OCI-LY7 (cell line): ENCODE results near the gene MRPS10. TPM values are rescaled to one million over a fixed set of nuclear protein-coding genes. Genes with fewer than 3 reads are reported as not detected.

ENCODE experiments used
- BruUV-seq: library from RNA; stranded (reverse); fragments of 400-500 nt; replicated peaks from 2 replicates; lab custom pipeline; 2021; lab: Mats Ljungman, UMichigan
- CTCF ChIA-PET: fragments of 300-600 bp; sonication (Branson Sonifier 250); formaldehyde crosslinking; loops from one replicate; lab custom pipeline; 2022; ENCODE audit warnings: antibody characterized with exemption; ENCODE audit not compliant: unreplicated experiment; lab: Charles Lee
- POLR2A ChIA-PET: fragments of 300-600 bp; sonication (Branson Sonifier 250); formaldehyde crosslinking; loops from one replicate; lab custom pipeline; 2022; ENCODE audit warnings: antibody characterized with exemption; lab: Charles Lee
- DNase-seq: peaks from one replicate; pipeline ENCODE4 v3.0.0-alpha.2; 2015; ENCODE audit warnings: low spot score
- H2AFZ ChIP-seq: fragments of 200-600 bp; sonication (generic), shearing (Covaris generic); 2 replicates; pipeline ENCODE4 v1.6.1; 2014; ENCODE audit warnings: mild to moderate bottlenecking, antibody characterized with exemption, low read length, moderate library complexity
- H3K27ac ChIP-seq: fragments of 200-600 bp; sonication (generic); 2 replicates; pipeline ENCODE4 v1.5.1; 2014; ENCODE audit warnings: mixed run types, low read depth, mild to moderate bottlenecking, moderate library complexity, low read length, inconsistent platforms; ENCODE audit not compliant: poor library complexity, severe bottlenecking
- H3K36me3 ChIP-seq: fragments of 200-600 bp; sonication (generic); 2 replicates; pipeline ENCODE4 v1.6.1; 2014; ENCODE audit warnings: mild to moderate bottlenecking, antibody characterized with exemption, low read length, moderate library complexity, mixed read lengths; ENCODE audit not compliant: insufficient read depth
- H3K4me1 ChIP-seq: fragments of 200-600 bp; sonication (generic); 2 replicates; pipeline ENCODE4 v1.5.1; 2014; ENCODE audit warnings: mild to moderate bottlenecking, low read length; ENCODE audit not compliant: insufficient read depth, poor library complexity, severe bottlenecking
- H3K4me2 ChIP-seq: fragments of 200-600 bp; sonication (generic); 2 replicates; pipeline ENCODE4 v1.6.1; 2014; ENCODE audit warnings: mild to moderate bottlenecking, low read length
- H3K4me3 ChIP-seq: fragments of 200-600 bp; sonication (generic); 2 replicates; pipeline ENCODE4 v1.5.1; 2014; ENCODE audit warnings: mild to moderate bottlenecking, low read depth, low read length; ENCODE audit not compliant: poor library complexity, severe bottlenecking
- H3K79me2 ChIP-seq: fragments of 200-600 bp; sonication (generic); 2 replicates; pipeline ENCODE4 v1.6.1; 2016; ENCODE audit warnings: low read depth, mild to moderate bottlenecking, low read length, moderate library complexity, mixed read lengths; ENCODE audit not compliant: insufficient read depth
- H3K9me2 ChIP-seq: fragments of 200-600 bp; sonication (generic); 2 replicates; pipeline ENCODE4 v1.6.1; 2016; ENCODE audit warnings: mild to moderate bottlenecking, low read length, mixed read lengths; ENCODE audit not compliant: insufficient read depth
- H3K9me3 ChIP-seq: fragments of 200-600 bp; sonication (generic); 2 replicates; pipeline ENCODE4 v1.6.1; 2014; ENCODE audit warnings: mild to moderate bottlenecking, mixed run types, low read length, mixed read lengths
- H4K20me1 ChIP-seq: fragments of 200-600 bp; sonication (generic); 2 replicates; pipeline ENCODE4 v1.6.1; 2014; ENCODE audit warnings: mild to moderate bottlenecking, antibody characterized with exemption, low read length, moderate library complexity, mixed read lengths; ENCODE audit not compliant: insufficient read depth
- CTCF ChIP-seq: fragments of 200-600 bp; sonication (generic); conservative IDR thresholded peaks from 2 replicates; pipeline ENCODE4 v1.5.1; 2014; ENCODE audit warnings: mild to moderate bottlenecking, antibody characterized with exemption, low read length, moderate library complexity, mixed read lengths
- EZH2phosphoT487 ChIP-seq: fragments of 200-600 bp; sonication (generic); IDR thresholded peaks from 2 replicates; pipeline ENCODE4 v1.6.1; 2018; ENCODE audit warnings: low read depth, borderline replicate concordance, mild to moderate bottlenecking, mixed run types, antibody characterized with exemption, low read length, moderate library complexity, mixed read lengths
- intact Hi-C: fragments of 100-400 bp; cut with micrococcal nuclease; formaldehyde crosslinking; loops from one replicate; pipeline ENCODE4 v1.10.0; 2022; ENCODE audit not compliant: unreplicated experiment
- total RNA-seq, 2 experiments: library from RNA; depleted of rRNA in 1 of 2; stranded (reverse); fragments of >200 nt in 1 of 2; shearing (Covaris generic) in 1 of 2; gene quantifications; 2 replicates each; pipeline ENCODE4 v1.2.3, GENCODE V29; 2014 to 2022

The MRPS10 gene
- total RNA-seq, 2 experiments from 2014 or later, result 25.8 to 45.0 TPM

- DNase-seq, result no peak
- intact Hi-C loops, result no loop called here
- Histone ChIP-seq H2AFZ (no peak overlapping the region), H3K36me3 (no peaks in the 10 kb centered on the region), H4K20me1 (no peaks in the 10 kb centered on the region), H3K9me2 (no peaks in the 10 kb centered on the region), H3K4me2 (no peak overlapping the region), H3K79me2 (no peaks in the 10 kb centered on the region), H3K4me1 (no peaks in the 10 kb centered on the region), H3K4me3 (no peak overlapping the region), H3K9me3 (no peaks in the 10 kb centered on the region), H3K27ac (no peak overlapping the region)
- POLR2A ChIA-PET, result interaction anchor here (0.5 kb wide), 1 partner anchor 40 kb away, joined by 6 read pairs; no protein-coding TSS in a partner anchor
- no peak for TF ChIP-seq EZH2phosphoT487
- TF ChIP-seq CTCF, result no peak
- CTCF ChIA-PET, result no interaction called here
- BruUV-seq, result no TSS peak
Measured at GRCh38 chr6:42179945-42180313, 37.7 kb downstream of the MRPS10 start.

GRCh38 chr6:42179261-42179944 is 38.3 kb downstream of the MRPS10 start:
- H3K4me3 ChIP-seq, result no peak overlapping the region
- no peaks in the 10 kb centered on the region for H3K4me1 ChIP-seq
- no peaks in the 10 kb centered on the region for H4K20me1 ChIP-seq
- ChIA-PET CTCF (no interaction called here), POLR2A (interaction anchor here (0.5 kb wide), 1 partner anchor 40 kb away, joined by 6 read pairs; no protein-coding TSS in a partner anchor)
- intact Hi-C loops, result no loop called here
- BruUV-seq, result no TSS peak
- H3K9me3 ChIP-seq, result no peaks in the 10 kb centered on the region
- H3K27ac ChIP-seq, result no peak overlapping the region
- no peaks in the 10 kb centered on the region for H3K36me3 ChIP-seq
- no peaks in the 10 kb centered on the region for H3K9me2 ChIP-seq
- TF ChIP-seq EZH2phosphoT487, result no peak
- TF ChIP-seq CTCF, result no peak
- no peaks in the 10 kb centered on the region for H3K79me2 ChIP-seq
- no peak overlapping the region for H2AFZ ChIP-seq
- H3K4me2 ChIP-seq, result no peak overlapping the region
- no peak for DNase-seq

- POLR2A ChIA-PET, result interaction anchor here (0.7 kb wide), 1 partner anchor 55 kb away, joined by 3 read pairs; no protein-coding TSS in a partner anchor
- TF ChIP-seq EZH2phosphoT487 (no peak), CTCF (no peak)
- Histone ChIP-seq H3K4me2 (no peak overlapping the region), H3K79me2 (no peaks in the 10 kb centered on the region), H3K27ac (no peak overlapping the region), H3K4me1 (no peaks in the 10 kb centered on the region), H2AFZ (no peak overlapping the region), H3K9me2 (no peaks in the 10 kb centered on the region), H4K20me1 (no peaks in the 10 kb centered on the region), H3K9me3 (no peaks in the 10 kb centered on the region), H3K36me3 (no peaks in the 10 kb centered on the region), H3K4me3 (no peak overlapping the region)
- DNase-seq, result no peak
- no TSS peak for BruUV-seq
- intact Hi-C loops, result no loop called here
- CTCF ChIA-PET, result no interaction called here
Measured at GRCh38 chr6:42177514-42178364, 39.9 kb downstream of the MRPS10 start.
